Fibroblast of villous mesenchyme (primary cell): ENCODE results near the gene SP100. TPM values are rescaled to one million over a fixed set of nuclear protein-coding genes. Genes with fewer than 3 reads are reported as not detected.
A peak's percentile ranks its signal among the peaks of the same experiment; 100 is the strongest.
"Not testable (repeated sequence)": the region's sequence is repeated elsewhere in the genome, so short reads cannot be mapped to it uniquely, and the experiment has no call there.

Experiments used
- DNase-seq: peaks from one replicate; pipeline ENCODE4 v3.0.0-alpha.2; 2010; ENCODE audit warnings: low read depth
- H3K4me3 ChIP-seq: 2 replicates; pipeline ENCODE4 v1.5.1; 2011; ENCODE audit warnings: low read depth, mild to moderate bottlenecking, low read length
- CTCF ChIP-seq: IDR thresholded peaks from 2 replicates; pipeline ENCODE4 v1.5.1; 2012; ENCODE audit warnings: low read depth, mild to moderate bottlenecking, low read length; ENCODE audit not compliant: insufficient read depth
- total RNA-seq: library from RNA; depleted of rRNA; stranded (reverse); fragments of >200 nt; gene quantifications from 2 replicates; pipeline ENCODE4 v1.2.3, GENCODE V29; 2012

The SP100 gene
- total RNA-seq, 1 donor = 119 TPM

DNA sequence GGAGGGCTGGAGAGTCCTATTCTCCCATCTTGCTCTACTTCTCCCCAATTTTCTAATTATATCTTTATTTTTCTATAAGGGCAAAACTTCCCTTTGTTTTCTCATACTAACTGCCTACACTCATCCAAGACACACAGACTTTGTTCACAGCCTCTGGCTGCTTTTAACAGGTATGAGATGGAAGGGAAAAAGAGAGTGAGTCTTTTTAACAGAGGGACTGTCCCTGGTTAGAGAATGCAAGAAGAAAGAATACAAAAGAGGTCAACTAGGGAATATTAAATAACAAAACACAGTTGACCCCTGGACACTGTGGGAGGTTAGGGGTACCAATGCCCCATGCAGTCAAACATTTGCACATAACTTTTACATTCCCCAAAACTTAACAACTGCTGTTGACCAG lies 41.8 kb downstream of the SP100 start:
- no peak overlapping the region for H3K4me3 ChIP-seq
- no peak for TF ChIP-seq CTCF
- DNase-seq = peak; percentile 7

- H3K4me3 ChIP-seq = no peak overlapping the region
- DNase-seq = no peak
- no peak for TF ChIP-seq CTCF
Observed at GRCh38 chr2:230459216-230459615, 43.2 kb downstream of the SP100 start.

DNA sequence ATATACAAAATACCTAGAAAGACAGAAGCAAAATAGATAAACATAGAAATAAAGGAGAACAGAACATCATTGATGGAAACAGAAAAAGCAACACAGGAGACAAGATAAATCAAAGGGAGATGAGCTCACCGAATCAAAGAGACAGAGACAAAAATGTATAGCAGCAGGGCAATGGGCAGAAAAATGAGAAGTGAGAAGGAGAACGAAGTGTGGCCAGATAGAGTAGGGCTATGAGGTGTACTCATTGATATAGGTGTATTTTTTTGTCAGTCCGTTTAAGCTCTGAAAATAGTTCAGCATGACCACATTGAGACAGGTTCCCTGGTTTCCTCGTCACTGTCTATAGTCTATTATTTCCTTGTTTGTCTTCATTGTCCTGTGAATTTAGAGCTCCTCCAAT lies 55.1 kb downstream of the SP100 start:
- no peak overlapping the region for H3K4me3 ChIP-seq
- no peak for DNase-seq
- TF ChIP-seq CTCF = no peak

- H3K4me3 ChIP-seq = no peak overlapping the region
- DNase-seq = peak; percentile 50
- TF ChIP-seq CTCF = no peak
Observed at GRCh38 chr2:230472621-230473018, 56.6 kb downstream of the SP100 start.

DNA sequence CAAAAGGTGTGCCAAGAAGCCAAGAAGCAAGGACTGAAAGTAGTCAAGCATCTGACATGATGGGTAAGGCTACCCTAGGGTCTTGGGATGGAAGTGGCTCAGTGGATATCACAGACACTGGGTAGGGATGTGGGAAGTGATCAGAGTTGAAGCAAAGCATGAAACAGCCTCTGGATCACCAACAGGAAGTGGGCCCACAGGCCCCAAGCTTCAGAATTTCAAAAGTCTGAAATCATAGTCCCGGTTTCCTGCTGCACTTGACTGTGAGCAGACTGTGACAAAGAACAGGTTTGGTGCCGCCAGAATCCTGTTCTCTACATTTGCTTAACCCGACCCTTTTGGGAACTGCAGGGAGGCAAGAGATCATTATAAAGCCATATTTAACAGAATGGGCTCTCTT lies 57.4 kb downstream of the SP100 start:
- no peak overlapping the region for H3K4me3 ChIP-seq
- TF ChIP-seq CTCF = no peak
- no peak for DNase-seq

GRCh38 chr2:230475143-230475542 lies 59.1 kb downstream of the SP100 start:
- TF ChIP-seq CTCF = no peak
- no peak for DNase-seq

GRCh38 chr2:230485801-230486341 lies 69.9 kb downstream of the SP100 start:
- no peak for DNase-seq
- TF ChIP-seq CTCF = no peak

More at GRCh38 chr2:230475143-230475542, 59.1 kb downstream of the SP100 start:
- no peak overlapping the region for H3K4me3 ChIP-seq

DNA sequence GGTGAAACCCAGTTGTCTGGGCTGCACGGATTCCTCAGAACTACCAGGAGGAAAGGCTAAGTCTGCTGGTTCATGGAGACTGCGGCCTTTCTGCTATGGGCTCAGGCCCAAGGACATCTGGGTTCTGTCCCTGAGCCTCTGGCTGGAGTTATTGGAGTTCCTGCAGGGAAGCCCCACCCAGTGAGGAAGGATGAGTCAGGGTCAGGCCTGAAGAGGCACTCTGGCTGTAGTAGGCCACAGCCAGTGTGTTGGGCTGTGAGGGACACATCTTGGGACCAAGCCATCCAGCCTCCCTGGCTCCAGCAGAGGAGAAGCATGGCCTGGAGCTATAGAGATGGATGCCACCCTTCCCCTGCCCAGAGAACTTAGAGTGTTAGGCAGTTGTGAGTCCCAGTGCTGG lies 75.2 kb downstream of the SP100 start:
- not testable (repeated sequence) for DNase-seq, H3K4me3 ChIP-seq

More at GRCh38 chr2:230485801-230486341, 69.9 kb downstream of the SP100 start:
- no peak overlapping the region for H3K4me3 ChIP-seq
